HepG2 (cell line): ENCODE results near the gene DUSP22. TPM values are rescaled to one million over a fixed set of nuclear protein-coding genes. Genes with fewer than 3 reads are reported as not detected.

Source experiments
- ATAC-seq: fragments of 200-7000 bp; cut with Tn5 transposase; 3 replicates; pipeline ENCODE4 v1.9.1; 2020; ENCODE audit warnings: mild to moderate bottlenecking, moderate library complexity
- BruUV-seq: library from RNA; stranded (reverse); fragments of 400-500 nt; replicated peaks from 2 replicates; lab custom pipeline; 2021; lab: Mats Ljungman, UMichigan
- CTCF ChIA-PET: fragments of 300-600 bp; formaldehyde crosslinking; extraction: SDS; loops from one replicate; lab custom pipeline; 2021; ENCODE audit warnings: low total read pairs, inconsistent platforms, low intra/inter-chr PET ratio; lab: Yijun Ruan, JAX
- POLR2A ChIA-PET: fragments of 350-600 bp; sonication (Branson Sonifier 250); formaldehyde crosslinking; loops from one replicate; lab custom pipeline; 2020; ENCODE audit warnings: antibody characterized with exemption, inconsistent platforms; lab: Yijun Ruan, JAX
- DNase-seq: peaks from one replicate; pipeline ENCODE4 v3.0.0-alpha.2; 2015; ENCODE audit warnings: low spot score
- FAIRE-seq: peaks from 3 replicates; lab custom pipeline; 2011; peaks lifted over from hg19 to GRCh38; lab: Jason Lieb, UNC
- H2AFZ ChIP-seq: one replicate; pipeline ENCODE4 v1.6.1; 2011; ENCODE audit warnings: low read length, inconsistent platforms
- H3K27ac ChIP-seq: fragments of 300-600 bp; 3 replicates; pipeline ENCODE4 v1.8.0; 2011; ENCODE audit warnings: mixed run types, mild to moderate bottlenecking, mixed read lengths, low read length, inconsistent platforms; ENCODE audit not compliant: insufficient read depth; ENCODE audit errors: extremely low read length
- H3K27me3 ChIP-seq, 2 experiments: fragments of 200-600 bp in 1 of 2; 2 replicates in 1 of 2; 3 replicates in 1 of 2; pipeline versions ENCODE4 v1.6.0 to v1.8.0; 2011; ENCODE audit warnings: low read length in 2 of 2, mild to moderate bottlenecking in 2 of 2, moderate library complexity in 2 of 2, inconsistent platforms in 1 of 2; ENCODE audit not compliant: insufficient read depth in 2 of 2, control insufficient read depth in 1 of 2
- H3K36me3 ChIP-seq, 2 experiments: fragments of 200-600 bp in 1 of 2; replicated peaks in 1 of 2; 2 replicates in 1 of 2; 3 replicates in 1 of 2; pipeline versions ENCODE4 v1.5.1 to v1.8.0; 2011; ENCODE audit warnings: low read length in 2 of 2, inconsistent platforms in 1 of 2; ENCODE audit not compliant: insufficient read depth in 2 of 2, control insufficient read depth in 1 of 2
- H3K4me1 ChIP-seq: 2 replicates; pipeline ENCODE4 v1.5.1; 2012; ENCODE audit warnings: low read length, inconsistent platforms; ENCODE audit not compliant: insufficient read depth
- H3K4me2 ChIP-seq: 2 replicates; pipeline ENCODE4 v1.6.0; 2011; ENCODE audit warnings: low read depth, low read length, inconsistent platforms
- H3K4me3 ChIP-seq, 3 experiments: fragments of 200-600 bp in 1 of 3; sonication (generic), shearing (Covaris generic) in 1 of 3; replicated peaks in 1 of 3; 2 replicates each; pipeline ENCODE4 v1.5.1; 2011 to 2016; ENCODE audit warnings: low read length in 3 of 3, inconsistent platforms in 2 of 3, low read depth in 2 of 3, mild to moderate bottlenecking in 2 of 3, control low read depth in 1 of 3, mixed read lengths in 1 of 3; ENCODE audit not compliant: insufficient read depth in 1 of 3
- H3K79me2 ChIP-seq: one replicate; pipeline ENCODE4 v1.6.1; 2011; ENCODE audit warnings: low read length, inconsistent platforms; ENCODE audit not compliant: insufficient read depth
- H3K9ac ChIP-seq: 2 replicates; pipeline ENCODE4 v1.6.0; 2011; ENCODE audit warnings: mild to moderate bottlenecking, low read depth, low read length, inconsistent platforms; ENCODE audit not compliant: insufficient read depth
- H3K9me3 ChIP-seq: 2 replicates; pipeline ENCODE4 v1.5.1; 2012; ENCODE audit warnings: mild to moderate bottlenecking, low read length
- H4K20me1 ChIP-seq: 2 replicates; pipeline ENCODE4 v1.6.0; 2011; ENCODE audit warnings: inconsistent platforms, mild to moderate bottlenecking, low read length, moderate library complexity; ENCODE audit not compliant: insufficient read depth
- ARID4A ChIP-seq: sonication (generic); formaldehyde crosslinking; IDR thresholded peaks from 2 replicates; pipeline ENCODE4 v1.5.0; 2020; ENCODE audit warnings: mild to moderate bottlenecking, missing genetic modification reagents, borderline replicate concordance
- FOXM1 ChIP-seq: sonication (generic); formaldehyde crosslinking; IDR thresholded peaks from 2 replicates; pipeline ENCODE4 v1.5.0; 2020; ENCODE audit warnings: missing genetic modification reagents
- MAF1 ChIP-seq: sonication (generic); formaldehyde crosslinking; IDR thresholded peaks from 2 replicates; pipeline ENCODE4 v1.5.0; 2020; ENCODE audit warnings: missing genetic modification reagents, borderline replicate concordance
- MED8 ChIP-seq: sonication (generic); formaldehyde crosslinking; IDR thresholded peaks from 2 replicates; pipeline ENCODE4 v1.8.1; 2023; ENCODE audit warnings: mild to moderate bottlenecking, missing genetic modification reagents; ENCODE audit not compliant: insufficient replicate concordance
- NFATC3 ChIP-seq: sonication (generic); formaldehyde crosslinking; IDR thresholded peaks from 2 replicates; pipeline ENCODE4 v1.5.1; 2020; ENCODE audit warnings: mild to moderate bottlenecking, missing genetic modification reagents
- NFYB ChIP-seq: sonication (generic); formaldehyde crosslinking; IDR thresholded peaks from 2 replicates; pipeline ENCODE4 v1.4.0; 2020; ENCODE audit warnings: missing genetic modification reagents
- RAD21 ChIP-seq: fragments of 450-650 bp; formaldehyde crosslinking; IDR thresholded peaks from 2 replicates; pipeline ENCODE4 v1.5.0; 2020; ENCODE audit warnings: mild to moderate bottlenecking
- SRSF4 ChIP-seq: fragments of 200-400 bp; formaldehyde crosslinking; IDR thresholded peaks from one replicate; pipeline ENCODE4 v1.6.1; 2018; ENCODE audit warnings: mild to moderate bottlenecking, low read depth, low read length, moderate library complexity; ENCODE audit not compliant: poor library complexity, severe bottlenecking
- ZNF710 ChIP-seq: sonication (generic); formaldehyde crosslinking; IDR thresholded peaks from 2 replicates; pipeline ENCODE4 v1.5.0; 2020; ENCODE audit warnings: mild to moderate bottlenecking, missing genetic modification reagents, borderline replicate concordance
- ZNF790 ChIP-seq: sonication (generic); formaldehyde crosslinking; IDR thresholded peaks from 2 replicates; pipeline ENCODE4 v1.8.0; 2022; ENCODE audit warnings: missing genetic modification reagents, mild to moderate bottlenecking, borderline replicate concordance
- ZNF891 ChIP-seq: sonication (generic); formaldehyde crosslinking; IDR thresholded peaks from 2 replicates; pipeline ENCODE4 v1.5.0; 2020; ENCODE audit warnings: mild to moderate bottlenecking, missing genetic modification reagents
- ZXDC ChIP-seq: sonication (generic); formaldehyde crosslinking; IDR thresholded peaks from 2 replicates; pipeline ENCODE4 v1.5.0; 2020; ENCODE audit warnings: mild to moderate bottlenecking, missing genetic modification reagents
- WGBS: methylation state at CpG from one replicate; pipeline ENCODE4 v1.1.6; 2017; ENCODE audit warnings: low lambda C conversion rate; 5-methylcytosine and 5-hydroxymethylcytosine counted together
- in situ Hi-C: cut with HindIII; loops from 2 replicates; pipeline ENCODE4 v1.10.0; 2017; ENCODE audit warnings: low pct_unique_long_range_greater_than_20kb; ENCODE audit not compliant: extremely low pct_ligation_motif_present
- intact Hi-C: fragments of 100-400 bp; cut with micrococcal nuclease; formaldehyde crosslinking; loops from one replicate; pipeline ENCODE4 v1.10.0; 2022; ENCODE audit not compliant: unreplicated experiment
- polyA plus RNA-seq, 8 experiments: library from polyadenylated mRNA; depleted of rRNA in 3 of 8; stranded (reverse) in 7 of 8; unstranded in 1 of 8; fragments of >200 nt; fragmentation: Illumina TruSeq in 4 of 8; extraction: Trizol in 4 of 8; gene quantifications; 2 replicates each; pipeline versions ENCODE4 v1.2.1 to v1.2.3, GENCODE V29; 2011 to 2016; ENCODE audit warnings: low read depth in 4 of 8, missing spikeins in 1 of 8, mixed read lengths in 1 of 8; ENCODE audit not compliant: insufficient read depth in 1 of 8
- total RNA-seq, 5 experiments: library from RNA; depleted of rRNA; stranded (reverse); fragments of >200 nt; fragmentation: Illumina TruSeq; extraction: Trizol; gene quantifications; 2 replicates each; pipeline ENCODE4 v1.2.3, GENCODE V29; 2016; ENCODE audit warnings: low read depth in 1 of 5

The DUSP22 gene
- total and polyA plus RNA-seq, 2 of the 13 experiments (the other 11 are each of a cell fraction or from before 2014, with no cell fraction given), result 20.2 to 32.8 TPM

GRCh38 chr6:351011-351866 lies 59.0 kb downstream of the DUSP22 start (continued):
- TF ChIP-seq ARID4A (CRISPR knock-in tag) (peak; percentile 29; the same call in 1 of the 2 replicates), NFYB (no peak)
- TF ChIP-seq, all 625 proteins: peak for 4

GRCh38 chr6:351867-352289 lies 59.6 kb downstream of the DUSP22 start:
- no peak for DNase-seq
- no peak overlapping the region for H2AFZ ChIP-seq
- no peak overlapping the region for H3K4me2 ChIP-seq
- H3K4me3 ChIP-seq, result no peak overlapping the region
- BruUV-seq, result no TSS peak
- CTCF ChIA-PET, result no interaction called here
- peaks cover 0 to 4% of the 10 kb centered on the region in 2 experiments; a peak in 2 of 5 replicates for H3K27me3 ChIP-seq
- in situ Hi-C loops (no loop called here), intact Hi-C loops (no loop called here)
- H3K79me2 ChIP-seq, result no peaks in the 10 kb centered on the region
- H3K27ac ChIP-seq, result no peak overlapping the region
- no peak; the same call in 2 of the 3 replicates for ATAC-seq
- FAIRE-seq, result no peak
- peaks cover 0 to 1% of the 10 kb centered on the region in 2 experiments; a peak in 2 of 5 replicates for H3K36me3 ChIP-seq
- 72% methylated on average over 4 of the region's 4 CpGs for WGBS
- no peaks in the 10 kb centered on the region for H3K9me3 ChIP-seq
- H4K20me1 ChIP-seq, result no peaks in the 10 kb centered on the region
- POLR2A ChIA-PET, result no interaction called here
- H3K4me1 ChIP-seq, result no peaks in the 10 kb centered on the region
- no peak overlapping the region for H3K9ac ChIP-seq
- TF ChIP-seq ZXDC (CRISPR knock-in tag) (no peak), SRSF4 (no peak), ZNF891 (CRISPR knock-in tag) (0 out of 2 replicates have a peak, but pooled peaks have one; percentile 31), MAF1 (CRISPR knock-in tag) (no peak), ZNF710 (CRISPR knock-in tag) (no peak), MED8 (no peak), FOXM1 (CRISPR knock-in tag) (no peak), NFATC3 (CRISPR knock-in tag) (no peak), ZNF790 (CRISPR knock-in tag) (no peak), RAD21 (CRISPR knock-in tag) (no peak)
